ENCODE data around the gene RBMS3.

- TF ChIP-seq CTCF (IDR thresholded peaks at IDR 0.05): no peak
- TF ChIP-seq POLR2A (IDR thresholded peaks at IDR 0.05): no peak
These were observed 64.1 kb downstream of the RBMS3 start for GRCh38 chr3:29344935-29345334.
